ENCODE results near the gene GNG12. TPM values are rescaled to one million over a fixed set of nuclear protein-coding genes. Genes with fewer than 3 reads are reported as not detected.
A peak's percentile ranks its signal among the peaks of the same experiment; 100 is the strongest.

GNG12 gene
- total and polyA plus RNA-seq, 8 donors, result 21.7 to 189 (median 59.6) TPM

DNA sequence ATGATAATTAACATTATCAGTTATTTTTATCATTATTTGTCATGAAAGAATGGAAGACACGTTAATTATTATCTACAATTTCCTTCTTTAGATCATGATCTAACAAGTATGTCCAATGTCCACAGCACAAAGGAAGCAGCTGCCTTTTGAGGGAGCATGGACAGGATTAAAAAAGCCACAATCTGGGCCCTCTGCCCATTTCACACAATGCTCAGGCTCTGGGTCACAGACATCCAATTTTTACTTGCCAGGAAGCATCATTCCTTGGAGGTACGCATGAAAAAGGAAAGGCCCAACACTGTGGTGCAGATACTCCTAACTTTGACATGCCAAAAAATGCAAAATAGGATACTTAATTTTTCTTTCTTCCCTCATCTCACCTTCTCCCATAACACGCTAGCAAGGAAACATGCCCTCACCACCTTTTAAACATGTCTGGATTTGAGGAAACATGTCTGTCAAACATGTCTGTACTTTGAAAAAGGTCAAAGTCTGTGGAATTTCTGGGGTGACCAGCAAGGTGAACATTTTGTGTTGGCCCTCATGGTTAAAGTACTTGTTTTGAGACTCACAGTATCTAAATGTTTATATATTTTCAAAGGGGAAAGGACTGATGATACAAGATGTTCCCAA lies 108.2 kb downstream of the GNG12 start:
- Histone ChIP-seq H3K36me3 (no peaks in the 10 kb centered on the region), H3K9me3 (no peaks in the 10 kb centered on the region), H3K27ac (peak overlapping the region in 4 of 5 donors; percentile 35 to 75 (median 62)), H3K4me1 (peaks cover 47 to 66% (median 55%) of the 10 kb centered on the region in 4 donors), H3K4me3 (no peak overlapping the region), H3K27me3 (no peaks in the 10 kb centered on the region)
- TF ChIP-seq, protein P1, sequence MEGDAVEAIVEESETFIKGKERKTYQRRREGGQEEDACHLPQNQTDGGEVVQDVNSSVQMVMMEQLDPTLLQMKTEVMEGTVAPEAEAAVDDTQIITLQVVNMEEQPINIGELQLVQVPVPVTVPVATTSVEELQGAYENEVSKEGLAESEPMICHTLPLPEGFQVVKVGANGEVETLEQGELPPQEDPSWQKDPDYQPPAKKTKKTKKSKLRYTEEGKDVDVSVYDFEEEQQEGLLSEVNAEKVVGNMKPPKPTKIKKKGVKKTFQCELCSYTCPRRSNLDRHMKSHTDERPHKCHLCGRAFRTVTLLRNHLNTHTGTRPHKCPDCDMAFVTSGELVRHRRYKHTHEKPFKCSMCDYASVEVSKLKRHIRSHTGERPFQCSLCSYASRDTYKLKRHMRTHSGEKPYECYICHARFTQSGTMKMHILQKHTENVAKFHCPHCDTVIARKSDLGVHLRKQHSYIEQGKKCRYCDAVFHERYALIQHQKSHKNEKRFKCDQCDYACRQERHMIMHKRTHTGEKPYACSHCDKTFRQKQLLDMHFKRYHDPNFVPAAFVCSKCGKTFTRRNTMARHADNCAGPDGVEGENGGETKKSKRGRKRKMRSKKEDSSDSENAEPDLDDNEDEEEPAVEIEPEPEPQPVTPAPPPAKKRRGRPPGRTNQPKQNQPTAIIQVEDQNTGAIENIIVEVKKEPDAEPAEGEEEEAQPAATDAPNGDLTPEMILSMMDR (IDR thresholded peaks at IDR 0.05), result no peak
- TF ChIP-seq POLR2AphosphoS5 (IDR thresholded peaks at IDR 0.05), result peak in 2 of 3 donors; percentile 14 to 28
- no peak for TF ChIP-seq EP300 (IDR thresholded peaks at IDR 0.05)
- no peak for TF ChIP-seq POLR2A (IDR thresholded peaks at IDR 0.05)
- WGBS, 5 donors, result 42 to 52% (median 47%) methylated on average over 3 of the region's 3 CpGs
- DNase-seq, result peak; percentile 52 to 62
- intact Hi-C loops (cut with DNase I; ENCODE audit: low total_unique reads), result no loop called here

DNA sequence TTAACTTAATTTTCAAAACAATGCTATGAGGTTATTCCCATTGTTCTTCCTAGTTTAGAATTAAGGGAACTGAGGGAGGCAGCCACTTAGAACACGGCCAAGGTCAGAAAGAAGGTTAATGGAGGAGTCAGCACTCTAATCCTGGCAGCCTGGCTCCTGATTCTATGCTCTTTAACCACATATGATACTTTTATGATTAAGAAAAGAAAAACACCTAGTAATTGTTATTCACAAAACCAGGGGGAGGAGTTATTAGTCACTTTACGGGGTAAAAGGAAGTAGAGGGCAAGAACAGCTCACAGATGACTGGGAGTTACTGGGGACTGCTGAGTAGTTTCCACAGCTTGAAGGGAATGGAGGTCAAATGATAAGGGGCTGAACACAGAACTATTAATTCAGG lies 109.6 kb downstream of the GNG12 start:
- WGBS, 5 donors, result 13 to 31% (median 22%) methylated on average over 2 of the region's 2 CpGs
- no peak overlapping the region for H3K4me3 ChIP-seq
- peak in 1 of 2 donors; percentile 65 for DNase-seq
- H3K9me3 ChIP-seq, result no peaks in the 10 kb centered on the region
- H3K27ac ChIP-seq, result peak overlapping the region; percentile 44 to 75 (median 53)
- peaks cover 51 to 72% (median 62%) of the 10 kb centered on the region in 4 donors for H3K4me1 ChIP-seq
- no peaks in the 10 kb centered on the region for H3K36me3 ChIP-seq
- TF ChIP-seq, protein P1 (IDR thresholded peaks at IDR 0.05), result no peak
- TF ChIP-seq POLR2A (IDR thresholded peaks at IDR 0.05) (no peak), POLR2AphosphoS5 (IDR thresholded peaks at IDR 0.05) (peak in 1 of 3 donors; percentile 70), EP300 (IDR thresholded peaks at IDR 0.05) (no peak)
- no peaks in the 10 kb centered on the region for H3K27me3 ChIP-seq
- intact Hi-C loops (cut with DNase I; ENCODE audit: low total_unique reads), result no loop called here

DNA sequence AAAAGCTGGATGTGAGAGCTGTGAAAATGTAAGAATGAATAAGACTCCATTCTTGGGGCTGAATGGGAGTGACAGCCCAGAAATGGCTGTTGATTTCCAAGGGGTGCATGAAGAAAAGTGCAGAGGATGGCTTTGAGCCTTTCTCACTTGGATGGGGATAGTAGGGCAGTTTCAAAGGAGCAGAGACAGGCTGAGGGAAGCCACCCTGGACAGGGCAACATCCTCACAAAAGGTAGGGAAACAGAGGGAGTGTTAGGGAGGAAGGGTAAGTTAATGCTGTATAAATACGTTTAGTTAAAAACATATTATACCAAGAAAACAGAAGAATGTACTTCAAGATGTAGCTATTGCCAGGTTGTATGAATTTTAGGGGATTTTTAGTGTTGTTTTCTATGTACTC lies 110.1 kb downstream of the GNG12 start:
- DNase-seq, result no peak
- no peak overlapping the region for H3K4me3 ChIP-seq
- peak overlapping the region; percentile 50 to 75 (median 66) for H3K27ac ChIP-seq
- H3K36me3 ChIP-seq, result no peaks in the 10 kb centered on the region
- 43 to 59% (median 56%) methylated on average over 1 of the region's 1 CpG for WGBS, 5 donors
- H3K27me3 ChIP-seq, result no peaks in the 10 kb centered on the region
- intact Hi-C loops (cut with DNase I; ENCODE audit: low total_unique reads), result no loop called here
- H3K4me1 ChIP-seq, result peaks cover 51 to 72% (median 63%) of the 10 kb centered on the region in 4 donors
- H3K9me3 ChIP-seq, result no peaks in the 10 kb centered on the region
- TF ChIP-seq POLR2A (IDR thresholded peaks at IDR 0.05) (no peak), POLR2AphosphoS5 (IDR thresholded peaks at IDR 0.05) (no peak), EP300 (IDR thresholded peaks at IDR 0.05) (no peak)
- TF ChIP-seq, protein P1 (IDR thresholded peaks at IDR 0.05), result no peak

GRCh38 chr1:67722292-67722944 lies 110.8 kb downstream of the GNG12 start:
- Histone ChIP-seq H3K36me3 (no peaks in the 10 kb centered on the region), H3K4me3 (no peak overlapping the region), H3K4me1 (peaks cover 54 to 79% (median 68%) of the 10 kb centered on the region in 4 donors), H3K27me3 (no peaks in the 10 kb centered on the region), H3K9me3 (no peaks in the 10 kb centered on the region), H3K27ac (peak overlapping the region; percentile 30 to 75 (median 52))
- DNase-seq, result no peak
- TF ChIP-seq EP300 (IDR thresholded peaks at IDR 0.05) (no peak), POLR2AphosphoS5 (IDR thresholded peaks at IDR 0.05) (no peak), POLR2A (IDR thresholded peaks at IDR 0.05) (no peak)
- TF ChIP-seq, protein P1 (IDR thresholded peaks at IDR 0.05), result no peak
- 20 to 72% (median 31%) methylated on average over 4 of the region's 4 CpGs for WGBS, 5 donors
- intact Hi-C loops (cut with DNase I; ENCODE audit: low total_unique reads), result no loop called here

All from stomach (tissue), 9 donors.